GM23338 (cell line): ENCODE results near the gene ABCA12.

Experiments
- EZH2 ChIP-seq: fragments of 200-600 bp; sonication (generic); IDR thresholded peaks from one replicate; pipeline ENCODE4 v1.8.0; 2017; ENCODE audit warnings: antibody characterized with exemption, mild to moderate bottlenecking, low read depth; ENCODE audit not compliant: unreplicated experiment
- EZH2phosphoT487 ChIP-seq: fragments of 200-600 bp; sonication (generic); IDR thresholded peaks from one replicate; pipeline ENCODE4 v1.8.1; 2018; ENCODE audit warnings: antibody characterized with exemption; ENCODE audit not compliant: unreplicated experiment
- POLR2AphosphoS5 ChIP-seq: IDR thresholded peaks from 2 replicates; pipeline ENCODE4 v1.6.1; 2016; ENCODE audit warnings: antibody characterized with exemption, low read depth

- TF ChIP-seq EZH2, result no peak
- TF ChIP-seq POLR2AphosphoS5, result no peak
- no peak for TF ChIP-seq EZH2phosphoT487
Measured at GRCh38 chr2:214995409-214995808, 143.0 kb downstream of the ABCA12 start.
